IgD-negative memory B cell (primary cell): ENCODE results near the gene PSORS1C1. TPM values are rescaled to one million over a fixed set of nuclear protein-coding genes. Genes with fewer than 3 reads are reported as not detected.
A peak's percentile ranks its signal among the peaks of the same experiment; 100 is the strongest.

Experiments used
- H3K27ac Mint-ChIP-seq, 3 donors: one replicate each; pipeline ENCODE4 v1.8.0; 2020 to 2022; ENCODE audit warnings: mild to moderate bottlenecking in 3 of 3, mixed read lengths in 3 of 3, moderate library complexity in 1 of 3
- H3K27me3 Mint-ChIP-seq: one replicate; pipeline ENCODE4 v1.8.0; 2021; ENCODE audit warnings: mixed read lengths
- H3K36me3 Mint-ChIP-seq: one replicate; pipeline ENCODE4 v1.8.0; 2020; ENCODE audit warnings: mild to moderate bottlenecking, mixed read lengths
- H3K4me1 Mint-ChIP-seq, 3 donors: one replicate each; pipeline ENCODE4 v1.8.0; 2020 to 2022; ENCODE audit warnings: mixed read lengths in 3 of 3, mild to moderate bottlenecking in 1 of 3
- H3K4me3 Mint-ChIP-seq, 4 donors: one replicate each; pipeline ENCODE4 v1.8.0; 2020 to 2022; ENCODE audit warnings: mild to moderate bottlenecking in 4 of 4, mixed read lengths in 4 of 4, moderate library complexity in 3 of 4
- H3K9me3 Mint-ChIP-seq, 3 donors: one replicate each; pipeline ENCODE4 v1.8.0; 2020 to 2021; ENCODE audit warnings: mixed read lengths in 3 of 3, mild to moderate bottlenecking in 1 of 3
- polyA plus RNA-seq: library from polyadenylated mRNA; unstranded; fragments of 300-500 nt; fragmentation: Illumina TruSeq; gene quantifications from one replicate; pipeline ENCODE4 v1.2.3, GENCODE V29; 2021

PSORS1C1 gene
- polyA plus RNA-seq, 1 donor from 2014 or later: 0.94 TPM

DNA sequence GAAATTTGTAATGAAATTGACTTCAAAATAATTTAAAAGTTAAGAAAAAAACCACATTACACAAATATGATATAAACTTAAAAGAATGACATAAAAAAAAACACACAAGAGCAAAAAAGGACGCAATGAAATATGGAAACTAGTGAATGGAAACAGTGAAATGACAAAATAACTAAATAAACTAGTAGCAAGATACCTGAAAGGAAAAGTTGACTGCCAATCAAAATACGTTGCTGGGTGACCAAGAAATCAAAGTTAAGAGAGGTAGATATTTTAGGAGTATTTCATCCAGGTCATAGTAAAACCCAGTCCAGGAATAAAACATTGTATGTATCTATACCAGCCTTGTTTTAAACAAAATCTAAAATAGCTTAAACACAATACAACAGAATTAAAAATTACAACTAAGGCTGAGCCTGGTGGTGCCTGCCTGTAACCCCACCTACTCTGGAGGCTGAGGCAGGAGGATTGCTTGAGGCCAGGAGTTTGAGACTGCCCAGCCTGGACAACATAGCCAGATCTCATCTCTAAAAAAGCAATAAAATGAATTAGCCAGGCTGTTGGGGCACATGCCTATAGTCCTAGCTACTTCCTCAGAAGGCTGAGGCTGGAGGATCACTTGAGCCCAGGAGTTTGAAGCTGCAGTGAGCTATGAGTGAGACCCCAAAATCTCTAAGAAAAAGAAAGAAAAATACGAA, 24.2 kb upstream of the PSORS1C1 start:
- no peak overlapping the region for H3K27ac Mint-ChIP-seq
- H3K4me1 Mint-ChIP-seq: peaks cover 16 to 23% (median 16%) of the 10 kb centered on the region in 3 donors

DNA sequence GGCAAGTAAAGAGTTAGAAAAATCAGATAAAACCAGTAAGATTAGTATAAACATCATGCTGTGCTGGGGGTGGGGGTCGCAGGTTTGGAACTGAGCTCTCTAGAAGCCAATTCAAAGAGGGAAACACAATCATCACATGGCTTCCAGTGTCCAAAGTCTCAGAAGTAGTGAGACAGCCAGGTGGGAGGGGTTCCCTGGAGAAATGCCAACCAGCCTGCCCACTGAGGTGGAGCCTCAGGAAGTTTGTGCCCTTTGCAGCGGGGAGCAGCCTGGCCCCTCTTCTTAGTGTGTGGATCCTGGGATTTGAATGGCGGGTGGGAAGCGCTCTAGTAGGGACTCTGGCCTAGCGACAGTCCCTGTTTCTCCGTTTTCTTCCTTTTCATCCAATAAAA, 23.6 kb upstream of the PSORS1C1 start:
- Mint-ChIP-seq H3K4me1 (peaks cover 16 to 23% (median 18%) of the 10 kb centered on the region in 3 donors), H3K27me3 (no peaks in the 10 kb centered on the region), H3K36me3 (no peaks in the 10 kb centered on the region), H3K9me3 (no peaks in the 10 kb centered on the region), H3K4me3 (no peak overlapping the region), H3K27ac (no peak overlapping the region)

More for the DNA sequence above, 24.2 kb upstream of the PSORS1C1 start:
- Mint-ChIP-seq H3K36me3 (no peaks in the 10 kb centered on the region), H3K9me3 (no peaks in the 10 kb centered on the region), H3K27me3 (no peaks in the 10 kb centered on the region), H3K4me3 (peak overlapping the region in 1 of 4 donors; percentile 45)

DNA sequence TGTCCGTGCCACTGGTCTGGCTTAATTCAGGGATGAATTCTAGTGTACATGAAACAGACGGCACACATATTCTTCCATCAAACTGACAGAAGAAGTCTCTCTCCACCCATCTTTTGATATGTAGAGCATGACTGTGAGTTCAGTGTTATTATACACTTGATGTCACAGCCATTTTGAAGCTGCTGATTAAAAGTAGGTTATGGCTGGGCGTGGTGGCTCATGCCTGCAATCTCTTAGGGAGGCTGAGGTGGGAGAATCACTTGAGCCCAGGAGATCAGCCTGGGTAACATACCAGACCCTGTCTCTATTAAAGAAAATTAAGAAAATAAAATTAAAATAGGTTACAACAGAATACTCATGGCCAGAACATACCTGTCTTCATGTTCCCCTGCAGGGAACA, 22.9 kb upstream of the PSORS1C1 start:
- H3K4me3 Mint-ChIP-seq: no peak overlapping the region
- H3K27ac Mint-ChIP-seq: no peak overlapping the region
- peaks cover 16 to 23% (median 18%) of the 10 kb centered on the region in 3 donors for H3K4me1 Mint-ChIP-seq

DNA sequence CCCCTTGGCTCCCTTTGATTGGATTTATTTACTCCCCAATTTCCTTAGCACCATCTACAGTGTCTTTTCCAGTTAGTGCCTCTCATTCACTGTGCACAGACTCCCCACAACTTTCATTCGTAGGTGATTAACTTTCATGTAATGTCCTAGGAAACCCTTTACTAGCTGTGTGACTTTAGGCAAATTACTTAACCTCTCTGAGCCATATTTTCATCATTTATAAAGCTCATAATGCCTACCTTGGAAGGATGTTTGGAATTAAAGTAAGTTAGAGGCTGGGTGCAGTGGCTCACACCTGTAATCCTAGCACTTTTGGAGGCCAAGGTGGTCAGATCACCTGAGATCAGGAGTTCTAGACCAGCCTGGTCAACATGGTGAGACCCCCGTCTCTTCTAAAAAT, 22.4 kb upstream of the PSORS1C1 start:
- no peaks in the 10 kb centered on the region for H3K36me3 Mint-ChIP-seq
- H3K9me3 Mint-ChIP-seq: no peaks in the 10 kb centered on the region
- no peak overlapping the region for H3K27ac Mint-ChIP-seq
- no peaks in the 10 kb centered on the region for H3K27me3 Mint-ChIP-seq
- H3K4me1 Mint-ChIP-seq: peaks cover 16 to 20% (median 19%) of the 10 kb centered on the region in 3 donors
- H3K4me3 Mint-ChIP-seq: no peak overlapping the region

More for the DNA sequence above, 22.9 kb upstream of the PSORS1C1 start:
- Mint-ChIP-seq H3K36me3 (no peaks in the 10 kb centered on the region), H3K27me3 (no peaks in the 10 kb centered on the region), H3K9me3 (no peaks in the 10 kb centered on the region)

DNA sequence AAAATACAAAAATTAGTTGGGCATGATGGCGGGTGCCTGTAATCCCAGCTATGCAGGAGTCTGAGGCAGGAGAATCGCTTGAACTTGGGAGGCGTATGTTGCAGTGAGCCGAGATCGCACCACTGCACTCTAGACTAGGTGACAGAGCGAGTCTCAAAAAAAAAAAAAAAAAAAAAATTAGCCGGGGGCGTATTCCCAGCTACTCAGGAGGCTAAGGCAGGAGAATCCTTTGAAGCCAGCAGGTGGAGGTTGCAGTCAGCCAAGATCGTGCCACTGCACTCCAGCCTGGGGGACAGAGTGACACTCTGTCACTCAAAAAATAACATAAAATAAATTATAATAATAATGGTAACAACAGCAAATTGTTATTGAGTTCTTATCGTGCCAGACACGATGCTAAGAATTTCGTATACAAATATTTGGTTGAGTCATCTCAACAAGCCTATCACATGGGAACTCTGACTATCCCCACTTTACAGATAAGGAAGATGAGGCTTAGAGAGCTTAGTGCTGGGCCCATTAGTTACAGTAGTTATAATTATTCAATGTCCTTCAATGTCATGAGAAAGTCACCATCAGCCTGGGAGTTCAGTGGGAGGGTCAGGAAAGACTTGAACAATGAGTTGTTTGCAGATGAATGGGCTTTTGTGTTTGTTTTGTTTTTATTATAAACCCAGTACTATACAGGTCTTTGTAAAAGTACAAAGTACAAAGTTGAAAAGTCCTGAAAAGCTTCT, 21.7 kb upstream of the PSORS1C1 start:
- Mint-ChIP-seq H3K27ac (peak overlapping the region in 2 of 3 donors; percentile 41 to 64), H3K9me3 (no peaks in the 10 kb centered on the region), H3K36me3 (no peaks in the 10 kb centered on the region), H3K27me3 (no peaks in the 10 kb centered on the region), H3K4me3 (no peak overlapping the region), H3K4me1 (peaks cover 12 to 20% (median 19%) of the 10 kb centered on the region in 3 donors)

DNA sequence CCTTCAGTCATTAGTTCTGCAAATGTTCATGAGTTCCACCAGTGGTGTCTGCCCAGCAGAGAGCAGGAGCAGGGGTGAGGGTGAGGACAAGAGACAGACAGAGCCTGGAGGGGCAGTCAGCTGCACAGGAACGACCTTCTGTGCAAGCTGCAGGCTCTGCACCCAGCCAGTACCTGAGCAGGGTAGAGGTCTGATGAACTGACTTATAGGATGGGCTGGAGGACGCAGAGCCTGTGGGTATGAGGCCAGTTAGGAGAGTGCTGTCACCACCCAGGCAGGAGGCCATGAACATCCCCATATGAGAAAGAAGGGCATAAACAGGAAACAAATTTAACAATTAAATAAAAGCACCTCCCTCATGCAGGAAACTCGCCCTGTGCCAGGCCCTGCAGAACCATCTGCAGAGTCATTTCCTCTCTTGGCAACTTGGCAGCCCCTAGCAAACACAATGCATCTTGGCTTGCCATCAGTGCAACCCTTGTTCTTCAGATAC, 20.2 kb upstream of the PSORS1C1 start:
- H3K4me3 Mint-ChIP-seq: peak overlapping the region in 2 of 4 donors; percentile 79 to 84
- H3K36me3 Mint-ChIP-seq: no peaks in the 10 kb centered on the region
- H3K4me1 Mint-ChIP-seq: peaks cover 12 to 20% (median 19%) of the 10 kb centered on the region in 3 donors
- H3K27me3 Mint-ChIP-seq: peaks cover 1% of the 10 kb centered on the region
- H3K9me3 Mint-ChIP-seq: no peaks in the 10 kb centered on the region
- peak overlapping the region in 2 of 3 donors; percentile 55 to 84 for H3K27ac Mint-ChIP-seq

DNA sequence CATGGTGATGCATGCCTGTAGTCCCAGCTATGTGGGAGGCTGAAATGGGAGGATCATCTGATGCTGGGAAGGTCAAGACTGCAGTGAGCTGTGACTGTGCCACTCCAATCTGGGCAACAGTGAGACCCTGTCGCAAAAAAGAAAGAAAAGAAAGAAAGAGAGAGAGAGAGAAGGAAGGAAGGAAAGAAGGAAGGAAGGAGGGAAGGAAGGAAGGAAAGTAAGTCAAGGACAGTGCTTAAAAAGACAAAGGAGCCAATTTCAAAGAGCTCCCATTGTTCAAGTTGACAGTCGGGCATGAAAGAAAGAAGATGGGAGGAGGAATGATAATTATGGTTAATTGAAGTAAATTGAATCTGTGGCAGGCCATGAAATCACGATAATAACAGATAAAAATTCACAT, 18.4 kb upstream of the PSORS1C1 start:
- Mint-ChIP-seq H3K9me3 (peaks cover 0 to 2% (median 0%) of the 10 kb centered on the region in 3 donors), H3K4me1 (peaks cover 12 to 20% (median 19%) of the 10 kb centered on the region in 3 donors), H3K36me3 (no peaks in the 10 kb centered on the region), H3K27ac (no peak overlapping the region), H3K27me3 (peaks cover 1% of the 10 kb centered on the region), H3K4me3 (no peak overlapping the region)

DNA sequence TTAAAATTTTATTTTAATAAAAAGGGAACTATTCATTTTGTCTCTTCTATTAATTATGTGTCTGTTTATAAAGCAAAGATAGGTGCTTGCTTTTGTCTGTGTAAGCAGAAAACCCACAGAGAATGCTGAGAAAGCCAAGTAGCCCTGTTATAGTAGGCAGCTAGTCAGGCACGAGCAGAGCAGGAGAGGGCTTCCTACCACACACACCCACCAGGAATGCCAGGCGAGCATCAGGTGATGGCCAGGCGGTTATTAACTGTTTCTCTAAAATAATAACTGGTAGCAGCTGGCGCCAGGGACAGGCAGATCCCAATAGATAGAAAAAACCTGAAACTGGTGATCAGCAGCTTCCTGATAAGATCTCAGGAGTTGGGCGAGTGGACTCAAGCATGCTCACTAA, 17.9 kb upstream of the PSORS1C1 start:
- no peak overlapping the region for H3K27ac Mint-ChIP-seq
- H3K9me3 Mint-ChIP-seq: peaks cover 0 to 2% (median 0%) of the 10 kb centered on the region in 3 donors
- peaks cover 1% of the 10 kb centered on the region for H3K27me3 Mint-ChIP-seq
- peaks cover 12 to 20% (median 19%) of the 10 kb centered on the region in 3 donors for H3K4me1 Mint-ChIP-seq
- no peaks in the 10 kb centered on the region for H3K36me3 Mint-ChIP-seq
- no peak overlapping the region for H3K4me3 Mint-ChIP-seq

DNA sequence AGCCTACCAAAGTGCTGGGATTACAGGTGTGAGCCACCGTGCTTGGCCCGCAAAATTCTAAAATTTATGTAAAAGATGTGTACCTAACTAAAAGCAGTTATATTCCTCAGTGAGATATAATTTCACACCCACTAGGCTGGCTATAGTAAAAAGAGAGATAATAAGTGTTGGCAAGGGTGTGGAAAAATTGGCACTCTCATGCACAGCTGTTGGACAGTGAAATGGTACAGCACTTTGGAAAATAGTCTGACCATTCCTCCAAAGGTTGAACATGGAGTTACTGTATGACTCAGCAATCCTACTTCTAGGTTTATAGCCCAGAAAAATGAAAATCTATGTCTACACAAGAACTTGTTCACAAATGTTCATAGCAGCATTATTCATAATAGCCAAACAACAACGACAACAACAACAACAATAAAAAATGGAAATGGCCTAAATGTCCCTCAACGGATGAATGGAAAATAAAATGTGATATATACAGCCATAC, 16.1 kb upstream of the PSORS1C1 start:
- H3K9me3 Mint-ChIP-seq: peaks cover 0 to 2% (median 0%) of the 10 kb centered on the region in 3 donors
- H3K4me1 Mint-ChIP-seq: peaks cover 12 to 23% (median 20%) of the 10 kb centered on the region in 3 donors
- peaks cover 1% of the 10 kb centered on the region for H3K27me3 Mint-ChIP-seq
- no peak overlapping the region for H3K27ac Mint-ChIP-seq
- no peaks in the 10 kb centered on the region for H3K36me3 Mint-ChIP-seq
- no peak overlapping the region for H3K4me3 Mint-ChIP-seq

DNA sequence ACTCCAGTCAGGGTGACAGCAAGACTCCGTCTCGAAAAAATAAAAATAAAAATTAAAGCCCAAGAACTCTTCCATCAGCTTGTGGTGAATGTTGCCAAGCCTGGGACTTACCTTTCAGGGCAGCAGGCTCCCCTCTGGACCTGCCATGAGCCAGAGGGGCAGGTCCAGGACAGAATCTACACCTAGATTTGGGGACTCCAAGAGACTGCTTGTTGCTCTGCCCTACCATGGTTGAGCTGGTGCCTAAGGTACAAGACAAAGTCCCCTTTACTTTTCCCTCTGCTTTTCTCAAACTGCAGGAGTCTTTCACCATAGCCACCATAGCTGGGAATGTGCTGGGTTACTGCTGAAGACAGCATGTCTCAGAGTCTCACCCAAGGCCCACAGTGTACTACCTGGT, 11.5 kb upstream of the PSORS1C1 start:
- no peak overlapping the region for H3K27ac Mint-ChIP-seq
- no peaks in the 10 kb centered on the region for H3K36me3 Mint-ChIP-seq
- peaks cover 0 to 2% (median 0%) of the 10 kb centered on the region in 3 donors for H3K9me3 Mint-ChIP-seq
- H3K4me1 Mint-ChIP-seq: peaks cover 0 to 4% (median 2%) of the 10 kb centered on the region in 3 donors
- H3K4me3 Mint-ChIP-seq: no peak overlapping the region
- H3K27me3 Mint-ChIP-seq: peaks cover 4% of the 10 kb centered on the region

DNA sequence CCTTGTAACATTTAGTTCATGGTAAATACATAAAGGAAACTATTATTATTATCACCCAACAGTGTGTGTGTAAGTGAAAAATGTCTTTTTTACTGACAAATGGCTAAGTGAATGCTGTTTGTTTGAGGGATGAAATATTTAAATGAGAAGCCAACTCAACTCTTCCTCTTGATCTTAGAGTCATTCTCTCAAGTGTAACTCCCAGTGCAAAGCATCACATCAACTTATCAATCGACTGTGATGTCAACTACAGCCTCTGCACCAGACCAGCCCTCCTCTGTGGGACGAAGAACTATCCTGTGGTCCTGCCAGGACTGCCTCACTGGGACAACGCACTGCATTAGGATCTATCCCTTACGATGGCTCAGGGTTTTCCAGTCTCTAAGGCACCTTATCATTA, 7.5 kb upstream of the PSORS1C1 start:
- H3K9me3 Mint-ChIP-seq: no peaks in the 10 kb centered on the region
- H3K27ac Mint-ChIP-seq: no peak overlapping the region
- H3K4me3 Mint-ChIP-seq: no peak overlapping the region
- peaks cover 0 to 4% (median 2%) of the 10 kb centered on the region in 3 donors for H3K4me1 Mint-ChIP-seq
- peaks cover 15% of the 10 kb centered on the region for H3K27me3 Mint-ChIP-seq
- H3K36me3 Mint-ChIP-seq: no peaks in the 10 kb centered on the region

DNA sequence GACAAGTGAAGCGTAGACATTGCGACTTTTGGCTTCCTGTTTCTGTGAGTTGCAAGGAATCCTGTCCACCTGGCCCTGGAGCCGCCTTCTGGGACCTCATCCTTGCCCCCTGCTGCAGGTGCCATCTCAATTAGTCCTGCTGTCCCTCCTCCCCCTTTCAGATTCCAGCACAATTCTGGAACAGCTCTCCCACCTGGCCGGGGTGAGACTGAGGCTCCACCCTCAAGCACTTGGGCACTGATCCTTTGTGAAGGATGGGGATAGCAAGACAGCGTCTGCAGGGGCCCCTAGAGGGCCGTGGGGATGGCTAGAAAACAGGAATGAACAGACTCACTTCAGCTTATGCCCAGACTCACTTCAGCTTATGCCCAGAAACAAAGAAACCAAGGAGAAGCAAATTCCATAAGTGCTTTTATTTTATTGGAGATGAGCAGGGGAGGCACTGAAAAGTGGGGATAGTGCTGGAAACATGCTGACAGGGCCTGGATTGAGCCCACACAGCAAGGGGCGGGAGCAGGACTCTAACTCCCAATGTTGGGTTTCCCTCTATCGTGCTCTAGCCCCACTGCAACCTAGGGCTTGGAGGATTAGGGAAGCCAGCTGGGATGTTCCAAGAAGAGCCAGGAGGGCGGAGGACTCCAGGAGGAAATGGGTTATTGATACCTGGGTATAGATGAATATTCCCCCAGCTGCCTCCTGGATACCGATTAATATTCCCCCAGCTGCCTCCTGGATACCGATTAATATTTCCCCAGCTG, 3.6 kb upstream of the PSORS1C1 start:
- H3K4me1 Mint-ChIP-seq: peaks cover 0 to 7% (median 1%) of the 10 kb centered on the region in 3 donors
- H3K36me3 Mint-ChIP-seq: no peaks in the 10 kb centered on the region
- peaks cover 24% of the 10 kb centered on the region for H3K27me3 Mint-ChIP-seq
- no peaks in the 10 kb centered on the region for H3K9me3 Mint-ChIP-seq
- no peak overlapping the region for H3K27ac Mint-ChIP-seq
- H3K4me3 Mint-ChIP-seq: no peak overlapping the region

DNA sequence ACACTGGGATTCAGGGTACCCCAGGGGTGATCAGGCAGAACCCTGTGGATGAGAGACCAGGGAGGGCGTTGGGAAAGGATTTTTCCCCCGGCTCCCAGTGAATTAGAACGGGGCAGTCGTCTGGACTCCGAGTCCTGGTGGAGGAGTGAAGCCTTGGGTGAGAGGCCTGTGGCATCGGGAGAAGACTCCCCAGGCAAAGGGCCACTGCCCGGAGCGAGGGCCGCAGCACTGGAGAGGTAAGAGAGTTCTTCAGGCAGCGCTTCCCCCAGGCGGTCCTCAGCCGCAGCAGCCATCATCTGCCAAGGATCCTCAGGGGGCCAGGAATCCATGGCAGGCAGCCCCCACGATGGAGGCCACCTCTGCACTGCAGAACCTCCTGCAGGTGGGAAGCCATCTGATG, 2.9 kb upstream of the PSORS1C1 start:
- Mint-ChIP-seq H3K27ac (no peak overlapping the region), H3K9me3 (no peaks in the 10 kb centered on the region), H3K36me3 (no peaks in the 10 kb centered on the region), H3K4me3 (no peak overlapping the region), H3K27me3 (peaks cover 27% of the 10 kb centered on the region), H3K4me1 (peaks cover 0 to 7% (median 0%) of the 10 kb centered on the region in 3 donors)

DNA sequence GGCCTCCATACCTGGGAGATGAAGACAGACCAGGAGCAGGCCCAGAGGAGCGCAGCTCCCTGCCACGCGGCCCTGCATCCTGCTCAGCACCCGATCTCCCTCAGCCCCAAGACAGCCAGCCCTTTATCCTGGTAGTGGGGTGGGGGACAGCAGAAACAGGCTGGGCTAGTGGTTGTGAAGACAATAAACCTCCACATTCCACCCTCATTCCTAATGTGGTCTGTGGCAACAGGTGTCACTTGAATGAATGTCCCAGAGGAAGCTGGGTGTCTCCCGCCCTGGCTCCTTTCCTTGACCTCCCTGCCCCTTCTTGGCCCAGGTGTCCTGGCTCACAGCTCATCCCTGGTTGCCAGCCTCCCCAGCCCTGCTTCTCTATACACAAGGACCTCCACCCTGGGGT, 2.1 kb upstream of the PSORS1C1 start, which contains the start of gene C6orf15:
C6orf15 (minus strand) TSS at position 98 of the 400 bp plus-strand sequence; CDS start at position 78, 20 bp downstream.
- H3K4me3 Mint-ChIP-seq: no peak within 1 kb of the TSS
- H3K9me3 Mint-ChIP-seq: no peaks in the 10 kb centered on the region
- no peak within 1 kb of the TSS for H3K27ac Mint-ChIP-seq
- H3K4me1 Mint-ChIP-seq: peaks cover 0 to 7% (median 0%) of the 10 kb centered on the region in 3 donors
- H3K27me3 Mint-ChIP-seq: peaks cover 27% of the 10 kb centered on the region
- no peaks in the 10 kb centered on the region for H3K36me3 Mint-ChIP-seq
